CD14-positive monocyte (primary cell): Measurements from ENCODE around the gene ADGRG6. TPM values are rescaled to one million over a fixed set of nuclear protein-coding genes. Genes with fewer than 3 reads are reported as not detected.

Experiments used
- DNase-seq, 3 donors: peaks; one replicate each; pipeline ENCODE4 v3.0.0-alpha.2; 2011 to 2022
- H2AFZ ChIP-seq: 2 replicates; pipeline ENCODE4 v1.6.0; 2012; ENCODE audit warnings: mild to moderate bottlenecking, low read depth, low read length, inconsistent platforms; ENCODE audit not compliant: insufficient read depth, poor library complexity, severe bottlenecking
- H3K27ac ChIP-seq, 2 donors: 1 replicate in 1 of 2; 2 replicates in 1 of 2; pipeline ENCODE4 v1.5.1; 2012 to 2013; ENCODE audit warnings: low read length in 2 of 2, control low read depth in 1 of 2, inconsistent platforms in 1 of 2, low read depth in 1 of 2, mild to moderate bottlenecking in 1 of 2
- H3K27me3 ChIP-seq, 2 donors: one replicate each; pipeline versions ENCODE4 v1.6.0 to v1.6.1; 2011 to 2013; ENCODE audit warnings: low read length in 2 of 2; ENCODE audit not compliant: control insufficient read depth in 2 of 2, insufficient read depth in 2 of 2
- H3K36me3 ChIP-seq, 2 donors: replicated peaks in 1 of 2; 1 replicate in 1 of 2; 2 replicates in 1 of 2; pipeline versions ENCODE4 v1.5.1 to v1.6.1; 2012 to 2013; ENCODE audit warnings: low read length in 2 of 2, control low read depth in 1 of 2, inconsistent platforms in 1 of 2, mild to moderate bottlenecking in 1 of 2; ENCODE audit not compliant: insufficient read depth in 2 of 2, control insufficient read depth in 1 of 2
- H3K4me1 ChIP-seq, 2 donors: 1 replicate in 1 of 2; 2 replicates in 1 of 2; pipeline versions ENCODE4 v1.5.1 to v1.6.1; 2012 to 2013; ENCODE audit warnings: low read length in 2 of 2, control low read depth in 1 of 2, inconsistent platforms in 1 of 2, mild to moderate bottlenecking in 1 of 2, moderate library complexity in 1 of 2; ENCODE audit not compliant: insufficient read depth in 2 of 2, control insufficient read depth in 1 of 2
- H3K4me2 ChIP-seq: replicated peaks from 2 replicates; pipeline ENCODE3; 2012; ENCODE audit warnings: low read length, moderate library complexity, mild to moderate bottlenecking; ENCODE audit not compliant: poor library complexity, severe bottlenecking; ENCODE audit errors: extremely low read depth
- H3K4me3 ChIP-seq, 3 experiments: fragments of 200-600 bp in 1 of 3; sonication (generic) in 1 of 3; replicated peaks in 1 of 3; 1 replicate in 2 of 3; 2 replicates in 1 of 3; pipeline ENCODE4 v1.5.1; 2011 to 2013; ENCODE audit warnings: low read length in 3 of 3, mild to moderate bottlenecking in 3 of 3, control low read depth in 2 of 3, low read depth in 2 of 3, inconsistent platforms in 1 of 3, moderate library complexity in 1 of 3
- H3K79me2 ChIP-seq: 2 replicates; pipeline ENCODE4 v1.6.0; 2012; ENCODE audit warnings: mild to moderate bottlenecking, control low read depth, inconsistent platforms, low read length, moderate library complexity; ENCODE audit not compliant: insufficient read depth
- H3K9ac ChIP-seq: 2 replicates; pipeline ENCODE4 v1.6.0; 2017; ENCODE audit warnings: low read length, mild to moderate bottlenecking; ENCODE audit not compliant: insufficient read depth, poor library complexity, severe bottlenecking
- H3K9me3 ChIP-seq, 2 donors: replicated peaks in 1 of 2; 1 replicate in 1 of 2; 2 replicates in 1 of 2; pipeline versions ENCODE4 v1.5.1 to v1.6.1; 2012 to 2013; ENCODE audit warnings: low read length in 2 of 2, control low read depth in 1 of 2; ENCODE audit not compliant: control insufficient read depth in 1 of 2, insufficient read depth in 1 of 2
- H4K20me1 ChIP-seq: 2 replicates; pipeline ENCODE4 v1.6.0; 2012; ENCODE audit warnings: mild to moderate bottlenecking, low read length, control low read depth, moderate library complexity; ENCODE audit not compliant: insufficient read depth
- H3K27ac Mint-ChIP-seq, 7 donors: one replicate each; pipeline ENCODE4 v1.8.0; 2020; ENCODE audit warnings: mild to moderate bottlenecking in 7 of 7, mixed read lengths in 7 of 7, moderate library complexity in 6 of 7, inconsistent platforms in 2 of 7
- H3K27me3 Mint-ChIP-seq, 3 donors: one replicate each; pipeline ENCODE4 v1.8.0; 2021 to 2022; ENCODE audit warnings: low read depth in 3 of 3, mild to moderate bottlenecking in 3 of 3, mixed read lengths in 3 of 3, moderate library complexity in 3 of 3, inconsistent platforms in 1 of 3
- H3K36me3 Mint-ChIP-seq, 2 donors: one replicate each; pipeline ENCODE4 v1.8.0; 2020; ENCODE audit warnings: mixed read lengths in 2 of 2, inconsistent platforms in 1 of 2, mild to moderate bottlenecking in 1 of 2
- H3K4me1 Mint-ChIP-seq: one replicate; pipeline ENCODE4 v1.8.0; 2020; ENCODE audit warnings: mild to moderate bottlenecking, mixed read lengths
- H3K4me3 Mint-ChIP-seq, 2 donors: one replicate each; pipeline ENCODE4 v1.8.0; 2020; ENCODE audit warnings: mild to moderate bottlenecking in 2 of 2, mixed read lengths in 2 of 2, moderate library complexity in 1 of 2
- H3K9me3 Mint-ChIP-seq, 7 donors: one replicate each; pipeline ENCODE4 v1.8.0; 2020 to 2022; ENCODE audit warnings: mixed read lengths in 7 of 7, mild to moderate bottlenecking in 6 of 7, moderate library complexity in 6 of 7, inconsistent platforms in 2 of 7
- CTCF ChIP-seq: fragments of 200-600 bp; IDR thresholded peaks from one replicate; pipeline ENCODE4 v1.8.0; 2022; ENCODE audit warnings: antibody characterized with exemption, mild to moderate bottlenecking
- WGBS: methylation state at CpG from one replicate; pipeline ENCODE4 v1.1.5; 2013; ENCODE audit warnings: missing lambda C conversion rate; ENCODE audit not compliant: insufficient coverage; 5-methylcytosine and 5-hydroxymethylcytosine counted together
- intact Hi-C, 2 donors: fragments of 100-400 bp; cut with micrococcal nuclease; formaldehyde crosslinking; loops; one replicate each; pipeline versions ENCODE4 v1.15.0 to v1.15.1; 2023
- polyA plus RNA-seq, 3 donors: library from polyadenylated mRNA; depleted of rRNA in 1 of 3; unstranded in 2 of 3; stranded (reverse) in 1 of 3; fragments of 300-500 nt in 2 of 3; fragments of >200 nt in 1 of 3; fragmentation: Illumina TruSeq in 2 of 3; gene quantifications; 1 replicate in 2 of 3; 2 replicates in 1 of 3; pipeline ENCODE4 v1.2.3, GENCODE V29; 2012 to 2021

ADGRG6 gene
- polyA plus RNA-seq, 3 donors = 0.18 to 0.31 TPM; not detected in 1

- no peaks in the 10 kb centered on the region for H3K27me3 ChIP-seq
- no peaks in the 10 kb centered on the region for H3K4me1 Mint-ChIP-seq
- no peaks in the 10 kb centered on the region for H4K20me1 ChIP-seq
- no peak overlapping the region for H2AFZ ChIP-seq
- no peak for TF ChIP-seq CTCF
- no peak overlapping the region for H3K27ac Mint-ChIP-seq
- no peak overlapping the region for H3K9ac ChIP-seq
- H3K4me3 ChIP-seq = no peak overlapping the region
- DNase-seq = no peak
- H3K4me2 ChIP-seq = no peak overlapping the region
- no peaks in the 10 kb centered on the region for H3K79me2 ChIP-seq
- WGBS = no CpG with 5 or more reads among the region's 2 CpGs
- H3K36me3 Mint-ChIP-seq = no peaks in the 10 kb centered on the region
- H3K9me3 ChIP-seq = peaks cover 5 to 12% of the 10 kb centered on the region in 2 donors
- H3K9me3 Mint-ChIP-seq = peaks cover 10 to 16% (median 13%) of the 10 kb centered on the region in 7 donors
- H3K4me1 ChIP-seq = no peaks in the 10 kb centered on the region
- no peaks in the 10 kb centered on the region for H3K27me3 Mint-ChIP-seq
- H3K4me3 Mint-ChIP-seq = no peak overlapping the region
- no peak overlapping the region for H3K27ac ChIP-seq
- no peaks in the 10 kb centered on the region for H3K36me3 ChIP-seq
- intact Hi-C loops = no loop called here
Observed at GRCh38 chr6:142458836-142459235, 157.0 kb downstream of the ADGRG6 start.

GRCh38 chr6:142459271-142459670 lies 157.5 kb downstream of the ADGRG6 start:
- Histone ChIP-seq H2AFZ (no peak overlapping the region), H3K9me3 (peaks cover 5 to 12% of the 10 kb centered on the region in 2 donors), H3K4me3 (no peak overlapping the region), H3K27ac (no peak overlapping the region), H3K9ac (no peak overlapping the region), H3K4me1 (no peaks in the 10 kb centered on the region), H3K4me2 (no peak overlapping the region), H3K36me3 (no peaks in the 10 kb centered on the region), H4K20me1 (no peaks in the 10 kb centered on the region), H3K79me2 (no peaks in the 10 kb centered on the region), H3K27me3 (no peaks in the 10 kb centered on the region)
- Mint-ChIP-seq H3K36me3 (no peaks in the 10 kb centered on the region), H3K9me3 (peaks cover 10 to 16% (median 13%) of the 10 kb centered on the region in 7 donors), H3K27me3 (no peaks in the 10 kb centered on the region), H3K27ac (no peak overlapping the region), H3K4me1 (no peaks in the 10 kb centered on the region), H3K4me3 (no peak overlapping the region)
- no peak for DNase-seq
- no CpG with 5 or more reads among the region's 1 CpG for WGBS
- TF ChIP-seq CTCF = no peak
- intact Hi-C loops = no loop called here
